Astrocyte of the spinal cord (primary cell): Measurements from ENCODE around the gene RPS6KL1.
A peak's percentile ranks its signal among the peaks of the same experiment; 100 is the strongest.

Source experiments
- DNase-seq: peaks from one replicate; pipeline ENCODE4 v3.0.0; 2011; ENCODE audit warnings: low read depth, low spot score
- H3K4me3 ChIP-seq: 2 replicates; pipeline ENCODE4 v1.5.1; 2011; ENCODE audit warnings: low read depth, mild to moderate bottlenecking, low read length, moderate library complexity
- in situ Hi-C: cut with HindIII; loops from 2 replicates; pipeline ENCODE4 v1.10.0; 2017; ENCODE audit warnings: low sequenced_read_pairs
- TF ChIP-seq, protein P1 (sequence below): IDR thresholded peaks from 2 replicates; pipeline ENCODE4 v1.5.1; 2012; ENCODE audit warnings: low read depth, mild to moderate bottlenecking, low read length, inconsistent platforms

Gene RPS6KL1

DNA sequence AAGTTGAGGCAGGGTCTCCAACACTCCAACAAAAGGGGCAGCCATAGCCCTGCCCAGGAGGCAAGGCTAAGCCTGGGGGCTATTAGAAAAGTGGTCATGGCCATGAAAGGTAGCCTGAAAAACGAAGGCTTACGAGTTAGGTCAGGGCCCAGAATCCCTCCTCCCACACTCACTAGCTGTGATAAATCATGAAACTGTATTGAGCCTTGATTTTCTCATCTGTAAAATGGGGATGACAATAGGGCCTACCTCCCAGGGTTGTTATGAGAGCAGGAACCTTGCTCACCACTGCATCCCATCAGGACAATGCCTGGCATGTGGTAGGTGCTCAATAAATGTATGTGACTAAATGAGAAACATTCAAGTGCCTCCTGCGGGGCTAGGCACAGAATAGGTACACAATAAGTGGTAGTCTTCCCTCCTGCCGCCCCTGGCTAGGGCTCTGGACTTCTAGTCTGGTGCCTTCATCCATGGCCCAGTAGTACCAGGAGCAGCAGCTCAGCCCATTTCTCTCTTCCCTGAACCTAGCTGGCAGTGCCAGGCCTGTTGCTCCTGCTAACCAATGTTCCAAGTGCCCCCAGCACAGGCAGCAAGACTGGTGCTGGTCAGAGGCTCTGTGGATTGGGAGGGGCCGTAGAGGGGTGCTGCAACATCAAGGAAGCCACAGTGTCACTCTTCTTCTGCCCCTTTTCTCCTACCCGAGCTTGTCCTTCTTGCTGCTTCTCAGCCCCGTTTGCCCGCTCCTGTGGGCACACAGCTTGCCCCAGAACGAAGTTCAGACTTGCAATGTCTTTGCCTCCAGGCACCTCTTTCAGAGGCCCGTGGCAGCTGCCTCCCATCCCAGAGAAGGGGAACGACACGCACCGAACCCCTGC is 24.5 kb upstream of the RPS6KL1 start:
- in situ Hi-C loops, result no loop called here
- TF ChIP-seq, protein P1, sequence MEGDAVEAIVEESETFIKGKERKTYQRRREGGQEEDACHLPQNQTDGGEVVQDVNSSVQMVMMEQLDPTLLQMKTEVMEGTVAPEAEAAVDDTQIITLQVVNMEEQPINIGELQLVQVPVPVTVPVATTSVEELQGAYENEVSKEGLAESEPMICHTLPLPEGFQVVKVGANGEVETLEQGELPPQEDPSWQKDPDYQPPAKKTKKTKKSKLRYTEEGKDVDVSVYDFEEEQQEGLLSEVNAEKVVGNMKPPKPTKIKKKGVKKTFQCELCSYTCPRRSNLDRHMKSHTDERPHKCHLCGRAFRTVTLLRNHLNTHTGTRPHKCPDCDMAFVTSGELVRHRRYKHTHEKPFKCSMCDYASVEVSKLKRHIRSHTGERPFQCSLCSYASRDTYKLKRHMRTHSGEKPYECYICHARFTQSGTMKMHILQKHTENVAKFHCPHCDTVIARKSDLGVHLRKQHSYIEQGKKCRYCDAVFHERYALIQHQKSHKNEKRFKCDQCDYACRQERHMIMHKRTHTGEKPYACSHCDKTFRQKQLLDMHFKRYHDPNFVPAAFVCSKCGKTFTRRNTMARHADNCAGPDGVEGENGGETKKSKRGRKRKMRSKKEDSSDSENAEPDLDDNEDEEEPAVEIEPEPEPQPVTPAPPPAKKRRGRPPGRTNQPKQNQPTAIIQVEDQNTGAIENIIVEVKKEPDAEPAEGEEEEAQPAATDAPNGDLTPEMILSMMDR, result no peak
- DNase-seq, result no peak
- H3K4me3 ChIP-seq, result no peak overlapping the region

- no peak overlapping the region for H3K4me3 ChIP-seq
- no peak for DNase-seq
- in situ Hi-C loops, result no loop called here
- TF ChIP-seq, protein P1, result no peak
These were observed 23.7 kb upstream of the RPS6KL1 start for GRCh38 chr14:74946659-74947281.

DNA sequence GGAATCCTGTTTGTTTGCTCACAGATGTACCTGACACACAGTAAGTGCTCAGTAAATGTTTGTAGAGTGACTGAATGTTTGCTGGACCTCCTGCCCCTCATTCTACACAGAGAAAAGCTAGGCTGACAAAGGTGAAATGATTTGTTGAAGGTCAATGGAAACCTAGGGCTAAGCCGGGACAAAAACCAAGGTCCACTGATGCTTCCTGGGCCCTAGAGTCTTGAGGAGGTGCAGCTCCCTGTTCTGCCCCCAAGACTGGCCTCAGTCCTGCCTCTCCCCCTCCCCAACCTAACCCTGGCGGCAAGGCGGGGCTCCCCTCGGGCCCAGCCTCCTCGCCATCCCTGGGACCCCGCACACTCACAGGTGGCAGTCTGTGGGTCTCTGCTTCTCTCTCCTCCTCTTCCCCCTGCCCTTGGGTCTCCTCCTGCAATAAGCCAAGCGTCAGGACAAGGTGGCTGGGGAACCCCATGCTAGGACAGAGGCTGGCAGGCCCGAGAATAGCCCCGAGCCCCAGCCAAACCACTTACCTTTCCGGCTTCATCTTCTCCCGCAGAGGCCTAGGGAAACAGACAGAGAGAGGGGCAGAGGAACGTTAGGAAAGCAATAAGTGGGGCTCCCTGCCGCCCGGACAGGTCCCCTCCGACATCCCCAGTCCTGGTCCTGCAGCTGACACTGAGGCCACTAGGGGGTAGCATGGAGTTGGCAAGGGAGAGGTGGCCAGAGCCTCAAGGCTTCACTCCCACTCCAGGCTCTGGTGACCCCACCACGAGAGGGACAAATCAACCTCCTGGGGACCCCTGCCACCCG is 23.0 kb upstream of the RPS6KL1 start:
- peak; percentile 62 for DNase-seq
- TF ChIP-seq, protein P1, result peak; percentile 98
- no peak overlapping the region for H3K4me3 ChIP-seq
- in situ Hi-C loops, result no loop called here

DNA sequence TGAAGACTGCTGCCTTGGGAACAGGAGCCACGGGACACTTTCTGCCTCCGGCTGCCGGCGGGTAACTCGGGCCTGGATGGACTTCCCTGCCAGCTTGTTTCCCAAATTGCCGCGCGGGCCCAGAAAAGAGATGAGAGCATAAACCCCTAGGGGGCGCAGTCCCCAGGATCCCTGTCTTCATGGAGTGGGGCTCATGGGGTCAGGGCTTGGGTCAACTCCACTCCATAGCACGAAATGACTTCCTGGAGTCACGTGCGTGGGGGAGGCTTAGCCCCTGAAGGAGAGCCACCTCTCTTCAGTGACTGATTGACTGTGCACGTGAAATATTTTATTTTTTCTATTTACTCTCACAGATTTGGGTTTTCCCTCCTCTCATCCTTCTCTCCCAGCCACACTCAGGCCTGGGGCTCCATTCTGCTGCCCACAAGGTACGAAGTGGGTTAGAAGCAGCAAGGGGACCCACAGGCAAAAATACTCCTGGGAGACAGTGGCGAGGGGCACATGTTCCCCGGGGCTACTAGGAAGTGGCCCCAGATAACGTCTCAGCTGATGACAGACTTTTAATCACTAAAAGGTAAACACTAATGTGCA is 22.3 kb upstream of the RPS6KL1 start:
- in situ Hi-C loops, result no loop called here
- TF ChIP-seq, protein P1, result peak; percentile 70
- no peak for DNase-seq
- no peak overlapping the region for H3K4me3 ChIP-seq

DNA sequence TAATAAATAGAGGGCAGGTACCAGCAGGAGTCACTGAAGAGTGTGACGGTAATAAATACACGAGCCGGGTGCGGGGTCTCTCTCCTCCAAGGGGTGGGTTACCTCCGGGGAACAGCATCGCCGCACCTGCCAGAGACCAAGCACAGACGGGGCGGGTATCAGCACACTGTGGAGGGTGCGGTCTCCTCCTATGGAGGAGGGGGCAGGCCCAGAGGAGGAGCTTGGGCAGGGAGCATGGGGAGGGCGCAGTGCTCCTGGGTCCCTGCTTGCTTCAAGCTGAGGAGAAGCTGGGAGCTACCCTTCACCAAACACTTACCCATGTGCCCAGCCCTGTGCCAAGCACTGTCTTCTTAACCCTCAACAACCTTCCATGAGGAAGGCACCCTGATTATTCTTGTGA is 19.5 kb upstream of the RPS6KL1 start:
- no peak overlapping the region for H3K4me3 ChIP-seq
- DNase-seq, result no peak
- in situ Hi-C loops, result no loop called here
- TF ChIP-seq, protein P1, result no peak

- H3K4me3 ChIP-seq, result no peak overlapping the region
- TF ChIP-seq, protein P1, result no peak
- in situ Hi-C loops, result no loop called here
- no peak for DNase-seq
These were observed 19.1 kb upstream of the RPS6KL1 start for GRCh38 chr14:74942181-74942580.
